AG09309 (cell line): Measurements from ENCODE around the gene SIX5.

Source experiments
- DNase-seq: peaks from one replicate; pipeline ENCODE4 v3.0.0-alpha.2; 2010; ENCODE audit warnings: low read depth
- H3K4me3 ChIP-seq: 2 replicates; pipeline ENCODE4 v1.5.1; 2011; ENCODE audit warnings: mild to moderate bottlenecking, low read depth, low read length, moderate library complexity; ENCODE audit not compliant: control insufficient read depth
- TF ChIP-seq, protein P1 (sequence below): IDR thresholded peaks from 2 replicates; pipeline ENCODE4 v1.5.1; 2011; ENCODE audit warnings: mild to moderate bottlenecking, low read depth, low read length, inconsistent platforms; ENCODE audit not compliant: insufficient read depth, control insufficient read depth; ENCODE audit errors: missing control alignments

The SIX5 gene

GRCh38 chr19:45770192-45771101, 1.4 kb upstream of the SIX5 start:
- DNase-seq, result peak; percentile 91
- TF ChIP-seq, protein P1, sequence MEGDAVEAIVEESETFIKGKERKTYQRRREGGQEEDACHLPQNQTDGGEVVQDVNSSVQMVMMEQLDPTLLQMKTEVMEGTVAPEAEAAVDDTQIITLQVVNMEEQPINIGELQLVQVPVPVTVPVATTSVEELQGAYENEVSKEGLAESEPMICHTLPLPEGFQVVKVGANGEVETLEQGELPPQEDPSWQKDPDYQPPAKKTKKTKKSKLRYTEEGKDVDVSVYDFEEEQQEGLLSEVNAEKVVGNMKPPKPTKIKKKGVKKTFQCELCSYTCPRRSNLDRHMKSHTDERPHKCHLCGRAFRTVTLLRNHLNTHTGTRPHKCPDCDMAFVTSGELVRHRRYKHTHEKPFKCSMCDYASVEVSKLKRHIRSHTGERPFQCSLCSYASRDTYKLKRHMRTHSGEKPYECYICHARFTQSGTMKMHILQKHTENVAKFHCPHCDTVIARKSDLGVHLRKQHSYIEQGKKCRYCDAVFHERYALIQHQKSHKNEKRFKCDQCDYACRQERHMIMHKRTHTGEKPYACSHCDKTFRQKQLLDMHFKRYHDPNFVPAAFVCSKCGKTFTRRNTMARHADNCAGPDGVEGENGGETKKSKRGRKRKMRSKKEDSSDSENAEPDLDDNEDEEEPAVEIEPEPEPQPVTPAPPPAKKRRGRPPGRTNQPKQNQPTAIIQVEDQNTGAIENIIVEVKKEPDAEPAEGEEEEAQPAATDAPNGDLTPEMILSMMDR, result peak; percentile 83
- peak overlapping the region; percentile 54 for H3K4me3 ChIP-seq

- no peak for DNase-seq
- TF ChIP-seq, protein P1, result no peak
- H3K4me3 ChIP-seq, result peak overlapping the region; percentile 54
Observed at GRCh38 chr19:45769821-45770191, 754 bp upstream of the SIX5 start.

DNA sequence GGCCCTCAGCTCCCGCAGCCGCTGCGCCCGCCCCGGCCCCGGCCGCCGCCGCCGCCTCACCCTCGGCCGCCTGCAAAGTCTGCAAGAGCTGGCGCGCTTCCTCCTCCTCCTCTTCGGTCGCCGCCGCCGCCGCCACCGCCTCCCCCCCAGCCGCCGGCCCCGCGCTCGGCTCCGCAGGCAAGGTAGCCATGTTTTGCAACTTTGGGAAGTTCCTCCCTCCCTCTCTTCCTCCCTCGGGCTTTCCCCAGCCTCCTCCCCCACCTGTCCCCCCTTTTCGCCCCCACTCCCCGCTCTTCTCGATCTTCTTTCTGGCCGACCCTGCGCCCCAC, 433 bp downstream of the SIX5 start:
- DNase-seq, result no peak
- TF ChIP-seq, protein P1, result no peak
- H3K4me3 ChIP-seq, result peak overlapping the region; percentile 57

DNA sequence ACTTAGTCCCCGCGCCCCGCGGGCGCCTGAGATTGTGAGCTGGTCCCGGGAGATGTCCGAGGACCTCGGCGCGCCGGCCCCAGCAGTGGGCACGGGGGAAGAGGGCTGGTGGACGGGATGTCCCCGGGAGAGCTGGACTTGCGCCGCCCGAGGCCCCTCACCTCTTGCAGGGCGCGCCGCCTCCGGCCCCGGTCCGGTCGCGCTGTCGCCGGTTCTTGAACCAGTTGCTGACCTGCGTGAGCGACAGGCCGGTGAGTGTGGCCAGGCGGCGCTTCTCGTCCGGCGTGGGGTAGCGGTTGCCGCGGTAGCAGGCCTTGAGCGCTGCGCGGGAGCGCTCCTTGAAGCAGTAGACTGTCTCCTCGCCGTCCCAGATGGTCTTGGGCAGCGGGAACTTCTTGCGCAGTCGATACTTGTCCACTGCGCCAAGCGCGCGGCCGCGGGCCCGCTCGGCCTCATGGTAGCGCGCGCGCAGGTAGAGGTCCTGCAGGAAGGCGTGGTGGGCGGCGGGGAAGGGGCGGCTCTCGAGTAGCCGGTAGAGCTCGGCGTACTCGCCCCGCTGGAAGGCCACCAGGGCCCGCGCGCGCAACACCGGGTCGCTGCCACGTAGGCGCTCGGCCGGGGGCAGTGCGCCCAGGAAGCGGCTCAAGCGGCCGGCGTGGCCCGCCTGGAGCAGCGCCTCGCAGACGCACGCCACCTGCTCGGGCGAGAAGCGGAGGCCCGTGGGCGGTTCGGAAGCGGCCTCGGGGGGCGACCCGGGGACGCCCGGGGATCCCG, 984 bp downstream of the SIX5 start:
- TF ChIP-seq, protein P1, result no peak
- H3K4me3 ChIP-seq, result peak overlapping the region; percentile 57
- no peak for DNase-seq

DNA sequence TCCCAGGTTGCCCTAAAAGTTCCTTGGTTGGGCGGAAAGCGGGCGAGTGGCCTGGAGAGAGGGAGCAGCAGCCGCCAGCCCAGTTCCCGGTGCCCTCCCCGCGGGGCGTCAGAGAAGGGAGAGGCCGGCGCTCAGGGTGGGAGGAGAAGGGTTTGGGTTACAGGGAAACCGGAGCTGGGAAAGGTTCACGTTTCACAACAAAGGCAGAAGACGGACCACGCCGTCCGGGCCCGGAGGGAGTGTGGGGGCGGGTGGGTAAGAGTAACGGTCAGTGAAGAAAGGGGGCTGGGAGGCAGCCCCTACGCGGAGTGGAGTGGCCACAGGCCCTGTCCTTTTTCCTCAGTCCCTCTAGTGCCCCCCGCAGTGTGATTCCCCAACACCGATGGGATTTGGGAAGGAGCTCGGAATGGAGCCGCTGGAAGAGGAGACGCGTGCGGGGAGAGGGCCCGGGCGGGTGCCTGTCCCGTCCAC, 1.6 kb downstream of the SIX5 start:
- DNase-seq, result peak; percentile 57
- TF ChIP-seq, protein P1, result no peak
- H3K4me3 ChIP-seq, result peak overlapping the region; percentile 57

GRCh38 chr19:45766869-45767346, 2.1 kb downstream of the SIX5 start:
- TF ChIP-seq, protein P1, result no peak
- peak overlapping the region; percentile 57 for H3K4me3 ChIP-seq
- DNase-seq, result no peak
